GM12891 (cell line): ENCODE results near the gene WNT10A.

Source experiments
- DNase-seq: peaks from one replicate; pipeline ENCODE4 v3.0.0; 2011; ENCODE audit warnings: low spot score; ENCODE audit not compliant: insufficient read length
- FAIRE-seq: peaks from 2 replicates; lab custom pipeline; 2011; peaks lifted over from hg19 to GRCh38; lab: Jason Lieb, UNC
- PAX5 ChIP-seq: IDR thresholded peaks from 2 replicates; pipeline ENCODE4 v1.6.1; 2011; ENCODE audit warnings: low read length, moderate library complexity, mild to moderate bottlenecking; ENCODE audit not compliant: insufficient read depth, severe bottlenecking
- POLR2A ChIP-seq: IDR thresholded peaks from 2 replicates; pipeline ENCODE4 v1.6.1; 2011; ENCODE audit warnings: low read depth, low read length, control low read depth
- POLR2AphosphoS5 ChIP-seq: IDR thresholded peaks from 2 replicates; pipeline ENCODE4 v1.6.1; 2011; ENCODE audit warnings: low read depth, low read length, control low read depth
- POU2F2 ChIP-seq: IDR thresholded peaks from 2 replicates; pipeline ENCODE4 v1.6.1; 2011; ENCODE audit warnings: low read depth, mild to moderate bottlenecking, control low read depth, low read length, moderate library complexity
- SPI1 ChIP-seq: IDR thresholded peaks from 2 replicates; pipeline ENCODE4 v1.6.1; 2011; ENCODE audit warnings: low read depth, low read length, control low read depth
- TAF1 ChIP-seq: IDR thresholded peaks from 2 replicates; pipeline ENCODE4 v1.6.1; 2011; ENCODE audit warnings: low read depth, low read length, control low read depth

Gene WNT10A

GRCh38 chr2:218877331-218877730, 3.3 kb upstream of the WNT10A start:
- peak; percentile 70 for FAIRE-seq
- peak; percentile 5; the same call in 1 of the 2 replicates for TF ChIP-seq SPI1
- TF ChIP-seq POLR2AphosphoS5: no peak

DNA sequence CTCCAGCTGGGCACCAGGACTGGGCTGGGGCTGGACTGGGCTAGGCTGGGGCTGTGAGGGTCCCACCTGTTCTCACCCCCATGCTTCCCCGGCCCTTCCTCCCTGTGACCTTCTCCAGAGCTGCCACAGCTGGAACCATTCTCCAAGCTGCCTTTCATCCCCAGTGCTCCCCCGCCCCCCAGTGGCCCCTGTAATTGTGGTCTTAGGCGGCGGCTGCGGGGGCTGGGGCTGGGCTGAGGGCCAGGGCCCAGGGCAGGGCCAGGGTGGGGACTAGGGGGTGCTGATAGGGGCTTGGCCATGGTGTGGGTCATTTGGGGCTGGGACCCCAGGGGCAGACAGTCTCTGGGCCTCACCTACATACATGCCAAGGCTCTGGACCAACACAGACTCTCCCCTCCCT, 2.8 kb upstream of the WNT10A start:
- DNase-seq (no peak), FAIRE-seq (no peak)
- TF ChIP-seq SPI1 (no peak), POLR2A (no peak), TAF1 (no peak), POU2F2 (no peak), PAX5 (no peak), POLR2AphosphoS5 (no peak)

More at GRCh38 chr2:218877331-218877730, 3.3 kb upstream of the WNT10A start:
- DNase-seq: no peak

GRCh38 chr2:218878486-218878885, 2.2 kb upstream of the WNT10A start:
- FAIRE-seq (no peak), DNase-seq (no peak)
- TF ChIP-seq PAX5: no peak
- TF ChIP-seq SPI1: no peak
- TF ChIP-seq POLR2A: no peak
- no peak for TF ChIP-seq TAF1
- no peak for TF ChIP-seq POLR2AphosphoS5
- no peak for TF ChIP-seq POU2F2

GRCh38 chr2:218878926-218879761, 1.5 kb upstream of the WNT10A start:
- no peak for DNase-seq
- no peak for TF ChIP-seq TAF1
- TF ChIP-seq PAX5: no peak
- no peak for TF ChIP-seq POU2F2
- TF ChIP-seq POLR2AphosphoS5: no peak
- TF ChIP-seq SPI1: no peak
- no peak for TF ChIP-seq POLR2A
- peak; percentile 9 for FAIRE-seq

DNA sequence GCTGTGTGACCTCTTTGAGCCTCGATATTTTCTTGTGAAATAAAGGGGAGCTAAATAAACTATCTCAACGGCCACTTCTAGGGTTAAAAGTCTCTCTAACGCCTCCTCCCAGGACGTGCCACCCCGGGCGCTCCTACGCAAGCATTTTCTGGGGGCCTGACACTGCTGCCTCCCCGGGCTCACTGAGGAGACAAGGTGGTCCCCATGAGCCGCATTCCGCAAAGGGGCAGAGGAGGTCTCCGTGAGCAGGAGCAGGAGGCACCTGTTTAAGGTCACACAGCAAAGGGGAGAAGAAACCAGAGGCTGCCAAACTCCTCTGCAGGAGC, 913 bp upstream of the WNT10A start:
- TF ChIP-seq SPI1 (no peak), POLR2A (no peak), TAF1 (no peak), PAX5 (no peak), POU2F2 (no peak), POLR2AphosphoS5 (no peak)

GRCh38 chr2:218880859-218881594, 375 bp downstream of the WNT10A start:
- DNase-seq: no peak
- FAIRE-seq: no peak
- no peak for TF ChIP-seq POLR2AphosphoS5
- no peak for TF ChIP-seq TAF1
- no peak for TF ChIP-seq PAX5
- no peak for TF ChIP-seq POU2F2
- TF ChIP-seq POLR2A: no peak
- no peak for TF ChIP-seq SPI1

More for the DNA sequence above, 913 bp upstream of the WNT10A start:
- DNase-seq (no peak), FAIRE-seq (no peak)

- DNase-seq (no peak), FAIRE-seq (peak; percentile 92)
- no peak for TF ChIP-seq POLR2A
- TF ChIP-seq PAX5: no peak
- no peak for TF ChIP-seq TAF1
- no peak for TF ChIP-seq POU2F2
- no peak for TF ChIP-seq SPI1
- TF ChIP-seq POLR2AphosphoS5: no peak
Observed at GRCh38 chr2:218881744-218882460, 1.2 kb downstream of the WNT10A start.

GRCh38 chr2:218882461-218882816, 1.8 kb downstream of the WNT10A start:
- DNase-seq (no peak), FAIRE-seq (peak; percentile 13)
- TF ChIP-seq SPI1 (no peak), POLR2A (no peak), POU2F2 (no peak), PAX5 (no peak), TAF1 (no peak), POLR2AphosphoS5 (no peak)

GRCh38 chr2:218882866-218883366, 2.3 kb downstream of the WNT10A start:
- DNase-seq (peak; percentile 2), FAIRE-seq (peak; percentile 28)
- TF ChIP-seq POU2F2 (no peak), POLR2A (no peak), SPI1 (no peak), TAF1 (no peak), PAX5 (no peak), POLR2AphosphoS5 (no peak)
